GM20000 (cell line): ENCODE results near the gene GPX3.

Experiments used
- DNase-seq: peaks from one replicate; pipeline ENCODE4 v3.0.0; 2012; ENCODE audit warnings: low spot score
- CTCF ChIP-seq: IDR thresholded peaks from 2 replicates; pipeline ENCODE4 v1.5.1; 2012; ENCODE audit warnings: mild to moderate bottlenecking, control low read depth; ENCODE audit errors: extremely low read depth, missing control alignments

The GPX3 gene

DNA sequence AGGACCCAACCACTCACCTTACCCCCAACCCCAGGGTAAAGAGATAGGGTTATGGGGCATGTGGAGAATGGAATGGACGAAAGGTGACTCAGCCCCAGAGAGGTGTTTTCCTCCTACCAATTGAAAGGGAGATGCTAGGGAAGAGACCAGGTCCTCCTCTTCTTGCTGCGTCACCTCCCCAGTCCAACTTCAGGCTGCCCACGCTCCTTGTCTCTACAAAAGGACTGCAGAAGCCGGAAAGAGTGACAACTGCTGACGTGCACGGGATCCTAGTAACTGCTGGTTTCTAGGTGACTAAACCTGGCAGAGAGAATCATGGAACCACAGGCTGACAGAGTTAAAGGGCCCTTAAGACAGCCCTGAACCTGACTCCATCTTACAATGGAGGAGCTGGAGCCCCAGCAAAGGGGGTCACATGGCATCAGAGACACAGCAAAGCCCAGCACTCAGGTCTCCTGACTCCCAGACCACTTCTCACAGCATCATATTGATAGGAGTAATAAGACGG lies 2.2 kb downstream of the GPX3 start:
- DNase-seq = no peak
- no peak for TF ChIP-seq CTCF

DNA sequence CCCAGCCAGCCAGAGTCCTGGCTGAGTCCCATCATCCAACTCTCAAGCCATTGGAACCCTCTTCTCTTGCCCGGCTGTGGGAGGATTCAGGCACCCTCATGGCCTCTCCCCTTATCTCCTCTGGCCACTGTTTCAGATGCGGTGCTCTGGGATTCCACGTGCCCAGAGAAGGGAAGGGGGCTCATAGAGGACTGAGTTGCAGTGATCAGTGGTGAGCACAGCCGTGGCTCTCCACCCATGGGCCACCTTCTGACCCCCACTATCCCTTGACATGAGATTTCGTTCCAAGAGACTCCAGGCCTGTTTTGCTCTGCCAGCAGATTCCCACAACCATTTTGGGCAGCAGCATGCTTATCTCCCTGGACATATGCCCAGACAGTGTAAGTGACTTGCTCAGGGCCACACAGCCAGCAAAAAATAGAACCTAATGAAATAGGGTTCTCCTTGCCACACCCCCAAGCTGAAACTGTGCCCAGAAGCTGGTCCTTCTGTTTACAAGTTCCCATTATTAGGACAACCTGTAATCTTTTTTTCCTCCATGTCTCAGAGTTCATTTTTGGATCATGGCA lies 2.7 kb downstream of the GPX3 start:
- DNase-seq = no peak
- no peak for TF ChIP-seq CTCF

- TF ChIP-seq CTCF = no peak
- no peak for DNase-seq
These were observed 3.3 kb downstream of the GPX3 start for GRCh38 chr5:151023651-151024050.

DNA sequence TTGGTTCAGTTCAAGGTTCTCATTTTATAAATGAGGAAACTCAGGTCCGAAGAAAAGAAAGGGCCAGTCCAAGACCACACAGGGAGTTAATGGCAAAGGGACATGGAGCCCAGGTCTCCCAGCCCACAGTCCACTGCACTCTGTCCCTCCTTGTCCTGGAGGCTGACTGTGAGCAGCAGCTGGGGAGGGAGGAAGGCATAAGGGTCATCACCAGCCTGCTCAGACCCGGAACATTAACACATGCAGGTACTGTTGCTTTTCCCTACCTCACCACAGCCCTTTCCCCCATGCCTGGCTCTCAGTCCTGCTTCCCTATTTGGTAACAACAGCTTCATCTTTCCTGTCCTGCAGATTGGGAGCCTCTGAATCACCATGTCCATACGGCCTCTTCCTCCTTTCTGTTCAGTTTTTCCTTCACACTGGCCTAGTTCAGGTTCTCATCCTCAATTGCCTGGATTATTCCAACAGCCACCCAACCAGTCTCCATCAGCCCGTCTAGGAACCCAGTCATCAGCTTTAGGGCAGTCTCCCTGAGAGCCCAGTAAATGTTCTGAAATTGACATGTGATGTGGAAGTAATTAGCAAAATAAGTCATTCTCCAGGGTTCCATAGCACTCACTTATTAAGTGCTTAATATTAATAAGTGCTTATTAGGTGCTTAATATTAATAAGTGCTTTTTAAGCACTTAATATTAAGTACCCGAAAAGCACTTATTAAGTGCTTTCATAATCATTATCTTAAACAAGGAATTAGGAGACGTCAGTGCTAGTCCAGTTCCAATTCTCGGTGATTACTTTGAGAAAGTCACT lies 4.3 kb downstream of the GPX3 start:
- DNase-seq = no peak
- TF ChIP-seq CTCF = no peak

GRCh38 chr5:151025250-151025606 lies 4.8 kb downstream of the GPX3 start:
- no peak for DNase-seq
- no peak for TF ChIP-seq CTCF

DNA sequence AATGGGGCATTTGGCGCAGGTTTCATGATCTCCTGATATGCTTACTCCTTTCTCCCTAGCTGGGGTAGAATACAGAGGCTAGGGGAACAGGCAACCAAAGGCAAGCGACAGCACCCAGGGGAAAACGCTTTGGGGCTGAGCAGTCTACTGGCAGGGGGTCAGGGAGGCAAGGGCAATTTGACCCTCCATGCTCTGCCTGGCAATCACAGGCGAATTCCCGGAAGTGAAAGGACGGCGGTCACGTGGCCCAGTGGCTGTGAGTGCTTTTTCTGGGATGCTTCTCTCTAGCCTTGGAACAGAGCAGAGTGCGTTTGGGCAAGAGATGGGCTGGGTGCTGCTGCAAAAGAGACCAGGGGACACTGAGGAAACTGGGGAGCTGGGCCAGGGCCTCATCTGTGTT lies 5.7 kb downstream of the GPX3 start:
- TF ChIP-seq CTCF = no peak
- no peak for DNase-seq

- no peak for TF ChIP-seq CTCF
- DNase-seq = no peak
These were observed 6.3 kb downstream of the GPX3 start for GRCh38 chr5:151026679-151027078.
